BJ (cell line): Measurements from ENCODE around the gene COX8C. TPM values are rescaled to one million over a fixed set of nuclear protein-coding genes. Genes with fewer than 3 reads are reported as not detected.
"Not testable (repeated sequence)": the region's sequence is repeated elsewhere in the genome, so short reads cannot be mapped to it uniquely, and the experiment has no call there.

ENCODE experiments used
- CTCF ChIA-PET: fragments of 350-600 bp; formaldehyde crosslinking; extraction: SDS; loops from one replicate; lab custom pipeline; 2021; ENCODE audit warnings: antibody characterized with exemption, inconsistent platforms; lab: Yijun Ruan, JAX
- POLR2A ChIA-PET: fragments of 300-600 bp; sonication (Branson Sonifier 250); formaldehyde crosslinking; extraction: SDS; loops from one replicate; lab custom pipeline; 2021; ENCODE audit warnings: antibody characterized with exemption; lab: Charles Lee
- DNase-seq: peaks from one replicate; pipeline ENCODE4 v3.0.0-alpha.2; 2011; ENCODE audit warnings: low read depth
- H3K27me3 ChIP-seq: 2 replicates; pipeline ENCODE4 v1.6.0; 2011; ENCODE audit warnings: low read length; ENCODE audit not compliant: control insufficient read depth, insufficient read depth
- H3K36me3 ChIP-seq: 2 replicates; pipeline ENCODE4 v1.5.1; 2011; ENCODE audit warnings: low read length; ENCODE audit not compliant: control insufficient read depth, insufficient read depth
- H3K4me3 ChIP-seq: 2 replicates; pipeline ENCODE4 v1.5.1; 2011; ENCODE audit warnings: low read depth, mild to moderate bottlenecking, control low read depth, low read length
- polyA plus RNA-seq: library from polyadenylated mRNA; depleted of rRNA; stranded (reverse); fragments of >200 nt; gene quantifications from 2 replicates; pipeline ENCODE4 v1.2.3, GENCODE V29; 2011
- TF ChIP-seq, protein P1 (sequence below): IDR thresholded peaks from 2 replicates; pipeline ENCODE4 v1.5.1; 2011; ENCODE audit warnings: low read depth, mild to moderate bottlenecking, control low read depth, inconsistent platforms, low read length, moderate library complexity; ENCODE audit not compliant: insufficient read depth

Gene COX8C
- polyA plus RNA-seq, 1 experiment, result not detected

DNA sequence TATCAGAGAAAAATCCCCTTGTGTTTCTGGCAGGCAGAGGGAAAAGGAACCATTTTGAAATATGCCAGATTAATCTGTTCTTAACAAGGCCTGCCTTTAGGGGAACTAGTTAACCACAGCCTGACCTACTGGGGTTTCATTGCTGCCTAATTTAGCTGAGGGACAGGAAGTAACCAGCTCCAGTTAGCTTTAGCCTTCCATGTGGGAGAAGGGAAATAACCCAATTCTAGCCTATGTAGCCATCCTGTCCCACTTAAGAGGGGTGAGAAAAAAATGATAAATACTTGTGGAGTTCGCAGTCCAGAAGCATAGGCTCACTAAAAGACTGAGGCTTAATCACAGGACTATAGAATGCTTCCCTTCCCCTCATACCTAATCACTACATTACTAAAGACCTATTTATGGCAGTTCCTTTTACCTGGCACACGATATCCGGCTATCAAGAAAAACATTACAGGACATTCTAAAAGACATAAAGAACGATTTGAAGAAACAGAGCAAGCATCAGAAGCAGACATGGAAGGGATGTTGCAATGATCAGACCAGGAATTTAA is 22.8 kb downstream of the COX8C start:
- CTCF ChIA-PET, result no interaction called here
- H3K4me3 ChIP-seq, result no peak overlapping the region
- TF ChIP-seq, protein P1, sequence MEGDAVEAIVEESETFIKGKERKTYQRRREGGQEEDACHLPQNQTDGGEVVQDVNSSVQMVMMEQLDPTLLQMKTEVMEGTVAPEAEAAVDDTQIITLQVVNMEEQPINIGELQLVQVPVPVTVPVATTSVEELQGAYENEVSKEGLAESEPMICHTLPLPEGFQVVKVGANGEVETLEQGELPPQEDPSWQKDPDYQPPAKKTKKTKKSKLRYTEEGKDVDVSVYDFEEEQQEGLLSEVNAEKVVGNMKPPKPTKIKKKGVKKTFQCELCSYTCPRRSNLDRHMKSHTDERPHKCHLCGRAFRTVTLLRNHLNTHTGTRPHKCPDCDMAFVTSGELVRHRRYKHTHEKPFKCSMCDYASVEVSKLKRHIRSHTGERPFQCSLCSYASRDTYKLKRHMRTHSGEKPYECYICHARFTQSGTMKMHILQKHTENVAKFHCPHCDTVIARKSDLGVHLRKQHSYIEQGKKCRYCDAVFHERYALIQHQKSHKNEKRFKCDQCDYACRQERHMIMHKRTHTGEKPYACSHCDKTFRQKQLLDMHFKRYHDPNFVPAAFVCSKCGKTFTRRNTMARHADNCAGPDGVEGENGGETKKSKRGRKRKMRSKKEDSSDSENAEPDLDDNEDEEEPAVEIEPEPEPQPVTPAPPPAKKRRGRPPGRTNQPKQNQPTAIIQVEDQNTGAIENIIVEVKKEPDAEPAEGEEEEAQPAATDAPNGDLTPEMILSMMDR, result no peak
- POLR2A ChIA-PET, result no interaction called here
- DNase-seq, result no peak
- no peaks in the 10 kb centered on the region for H3K36me3 ChIP-seq
- no peaks in the 10 kb centered on the region for H3K27me3 ChIP-seq

DNA sequence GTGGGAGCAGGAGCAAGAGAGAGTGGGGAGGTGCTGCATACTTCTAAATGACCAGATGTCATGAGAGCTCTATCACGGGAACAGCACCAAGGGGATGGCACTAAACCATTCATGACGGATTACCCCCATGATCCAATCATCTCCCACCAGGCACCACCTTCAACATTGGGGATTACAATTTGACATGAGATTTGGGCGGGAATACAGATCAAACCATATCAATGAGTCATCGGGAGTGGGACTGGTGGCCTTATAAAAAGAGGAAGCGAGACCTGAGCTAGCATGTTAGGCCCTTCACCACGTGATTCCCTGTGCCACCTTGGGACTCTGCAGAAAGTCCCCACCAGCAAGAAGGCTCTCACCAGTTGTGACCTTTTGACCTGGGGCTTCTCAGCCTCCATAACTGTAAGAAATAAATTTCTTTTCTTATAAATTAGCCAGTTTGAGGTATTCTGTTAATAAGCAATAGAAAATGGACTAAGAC is 28.7 kb downstream of the COX8C start:
- TF ChIP-seq, protein P1, result no peak
- ChIA-PET POLR2A (no interaction called here), CTCF (no interaction called here)
- no peaks in the 10 kb centered on the region for H3K27me3 ChIP-seq
- DNase-seq, result no peak
- H3K36me3 ChIP-seq, result no peaks in the 10 kb centered on the region
- H3K4me3 ChIP-seq, result no peak overlapping the region

DNA sequence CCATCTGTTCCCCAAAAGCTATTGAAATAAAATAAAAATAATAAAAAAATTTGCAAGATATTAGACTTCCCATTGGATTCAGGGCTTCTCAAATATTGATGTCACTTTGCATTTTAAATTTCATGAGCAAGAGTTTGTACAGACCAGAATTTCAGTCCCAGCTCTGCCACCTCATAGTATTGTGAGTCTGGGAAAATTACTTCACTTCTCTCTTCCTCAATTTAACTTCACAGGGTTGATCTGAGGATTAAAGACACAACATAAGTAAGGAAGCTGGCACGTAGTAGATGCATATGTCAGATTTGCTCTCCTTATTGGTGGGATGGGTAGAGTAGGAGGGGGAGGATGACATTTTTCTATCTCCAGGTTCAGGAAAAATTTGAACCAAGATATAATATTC is 32.8 kb downstream of the COX8C start:
- TF ChIP-seq, protein P1, result no peak
- ChIA-PET POLR2A (no interaction called here), CTCF (no interaction called here)
- no peak for DNase-seq
- Histone ChIP-seq H3K27me3 (no peaks in the 10 kb centered on the region), H3K36me3 (no peaks in the 10 kb centered on the region), H3K4me3 (no peak overlapping the region)

DNA sequence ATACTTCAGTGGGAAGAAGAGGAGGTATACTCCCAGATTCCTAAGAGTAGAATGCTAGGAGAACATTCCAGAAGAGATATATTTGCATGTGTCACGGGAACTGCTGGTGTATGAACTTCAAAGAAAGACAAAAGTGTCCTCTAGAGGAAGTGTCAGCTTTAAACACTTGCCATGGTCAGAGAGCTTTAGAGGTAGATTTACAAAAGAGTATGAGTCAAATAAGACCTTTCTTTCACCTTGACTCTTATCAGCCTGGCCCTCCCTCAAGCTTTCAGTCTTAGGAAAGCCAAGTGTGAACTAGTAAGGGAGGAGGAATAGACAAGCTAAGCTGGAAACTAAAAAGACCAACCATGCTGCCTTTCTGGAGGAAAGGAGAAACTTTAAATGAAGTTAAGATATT is 34.7 kb downstream of the COX8C start:
- Histone ChIP-seq H3K4me3 (no peak overlapping the region), H3K36me3 (no peaks in the 10 kb centered on the region), H3K27me3 (no peaks in the 10 kb centered on the region)
- no peak for DNase-seq
- CTCF ChIA-PET, result no interaction called here
- TF ChIP-seq, protein P1, result no peak
- POLR2A ChIA-PET, result no interaction called here

DNA sequence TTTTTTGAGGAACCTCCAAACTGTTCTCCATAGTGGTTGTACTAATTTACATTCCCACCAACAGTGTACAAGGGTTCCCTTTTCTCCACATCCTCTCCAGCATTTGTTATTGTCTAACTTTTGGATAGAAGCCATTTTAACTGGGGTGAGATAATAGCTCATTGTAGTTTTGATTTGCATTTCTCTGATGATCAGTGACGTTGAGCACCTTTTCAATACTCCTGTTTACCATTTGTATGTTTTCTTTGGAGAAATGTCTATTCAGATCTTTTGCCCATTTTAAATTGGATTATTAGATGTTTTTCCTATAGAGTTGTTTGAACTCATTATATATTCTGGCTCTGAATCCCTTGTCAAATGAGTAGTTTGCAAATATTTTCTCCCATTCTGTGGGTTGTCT is 37.3 kb downstream of the COX8C start:
- DNase-seq, H3K27me3 ChIP-seq, CTCF ChIA-PET, POLR2A ChIA-PET, H3K4me3 ChIP-seq, H3K36me3 ChIP-seq: not testable (repeated sequence)

DNA sequence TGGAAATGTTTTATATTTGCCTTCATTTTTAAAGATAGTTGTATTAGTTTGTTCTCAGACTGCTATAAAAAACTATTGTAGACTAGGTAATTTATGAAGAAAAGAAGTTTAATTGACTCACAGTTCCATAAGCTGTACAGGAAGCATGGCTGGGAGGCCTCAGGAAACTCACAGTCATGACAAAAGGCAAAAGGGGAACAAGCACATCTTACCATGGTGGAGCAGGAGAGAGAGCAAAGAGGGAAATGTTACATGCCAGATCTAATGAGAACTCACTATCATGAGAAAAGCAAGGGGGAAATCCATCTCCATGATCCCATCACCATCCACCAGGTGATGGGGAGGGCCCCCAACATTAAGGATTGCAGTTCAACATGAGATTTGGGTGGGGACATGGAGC is 48.2 kb downstream of the COX8C start:
- CTCF ChIA-PET, result no interaction called here

More for the DNA sequence above, 48.2 kb downstream of the COX8C start:
- no peak for DNase-seq
- Histone ChIP-seq H3K4me3 (no peak overlapping the region), H3K27me3 (no peaks in the 10 kb centered on the region), H3K36me3 (no peaks in the 10 kb centered on the region)
- TF ChIP-seq, protein P1, result no peak
- POLR2A ChIA-PET, result no interaction called here
